Body of pancreas (tissue), 4 donors: ENCODE measurements around the gene CEP104. TPM values are rescaled to one million over a fixed set of nuclear protein-coding genes. Genes with fewer than 3 reads are reported as not detected.

Experiments
- ATAC-seq: fragments of 150-250 bp; one replicate; pipeline ENCODE4 v1.9.1; 2016
- DNase-seq, 4 donors: peaks; one replicate each; pipeline ENCODE4 v3.0.0-alpha.2; 2019
- H3K27ac ChIP-seq, 4 donors: fragments of 200-600 bp; sonication (generic); 1 replicate in 3 of 4; 2 replicates in 1 of 4; pipeline versions ENCODE4 v1.5.1 to v1.6.1; 2016 to 2019; ENCODE audit warnings: mild to moderate bottlenecking in 1 of 4, mixed read lengths in 1 of 4, moderate library complexity in 1 of 4
- H3K27me3 ChIP-seq, 2 donors: fragments of 200-600 bp; sonication (generic); one replicate each; pipeline ENCODE4 v1.6.0; 2016; ENCODE audit warnings: mild to moderate bottlenecking in 1 of 2
- H3K36me3 ChIP-seq, 2 donors: fragments of 200-600 bp; sonication (generic); replicated peaks in 1 of 2; 2 replicates each; pipeline ENCODE4 v1.5.1; 2016; ENCODE audit warnings: low read depth in 2 of 2; ENCODE audit not compliant: insufficient read depth in 1 of 2
- H3K4me1 ChIP-seq: fragments of 200-600 bp; sonication (generic); one replicate; pipeline ENCODE4 v1.6.0; 2016
- H3K4me3 ChIP-seq, 2 donors: fragments of 200-600 bp; sonication (generic); 1 replicate in 1 of 2; 2 replicates in 1 of 2; pipeline ENCODE4 v1.5.1; 2016 to 2019
- H3K9me3 ChIP-seq, 3 donors: fragments of 200-600 bp; sonication (generic); 1 replicate in 2 of 3; 2 replicates in 1 of 3; pipeline ENCODE4 v1.5.1; 2016
- CTCF ChIP-seq, 7 experiments: fragments of 450-650 bp in 4 of 7; fragments of 200-600 bp in 3 of 7; sonication (generic) in 3 of 7; IDR thresholded peaks; one replicate each; pipeline ENCODE4 v1.5.1; 2016 to 2019; ENCODE audit warnings: antibody characterized with exemption in 7 of 7
- POLR2A ChIP-seq, 3 donors: fragments of 450-650 bp; IDR thresholded peaks; one replicate each; pipeline ENCODE4 v1.6.1; 2016; ENCODE audit warnings: antibody characterized with exemption in 3 of 3, mild to moderate bottlenecking in 2 of 3
- WGBS, 2 donors: methylation state at CpG; one replicate each; pipeline ENCODE4 v1.1.5; 2017; 5-methylcytosine and 5-hydroxymethylcytosine counted together
- intact Hi-C: fragments of 100-400 bp; cut with DNase I; formaldehyde crosslinking; loops from one replicate; pipeline ENCODE4 v1.15.1; 2023
- total RNA-seq, 2 donors: library from RNA; depleted of rRNA; stranded (reverse); fragments of >200 nt; gene quantifications; one replicate each; pipeline ENCODE4 v1.1.0, GENCODE V29; 2016

The CEP104 gene
- total RNA-seq, 2 donors from 2014 or later = 17.9 to 22.1 TPM

GRCh38 chr1:3820316-3820715 is 36.7 kb downstream of the CEP104 start:
- ATAC-seq = no peak
- H3K4me1 ChIP-seq = no peaks in the 10 kb centered on the region
- 79 to 86% methylated on average over 8 of the region's 8 CpGs for WGBS, 2 donors
- intact Hi-C loops = no loop called here
- H3K4me3 ChIP-seq = no peak overlapping the region
- H3K27ac ChIP-seq = no peak overlapping the region
- no peaks in the 10 kb centered on the region for H3K27me3 ChIP-seq
- TF ChIP-seq POLR2A (IDR thresholded peaks at IDR 0.05) (no peak), CTCF (IDR thresholded peaks at IDR 0.05) (no peak)
- H3K9me3 ChIP-seq = no peaks in the 10 kb centered on the region
- peaks cover 0 to 25% of the 10 kb centered on the region in 2 donors for H3K36me3 ChIP-seq
- no peak for DNase-seq

GRCh38 chr1:3819771-3820200 is 37.2 kb downstream of the CEP104 start:
- H3K4me3 ChIP-seq = no peak overlapping the region
- intact Hi-C loops = no loop called here
- ATAC-seq (no peak), DNase-seq (no peak)
- peaks cover 0 to 26% of the 10 kb centered on the region in 2 donors for H3K36me3 ChIP-seq
- TF ChIP-seq POLR2A (IDR thresholded peaks at IDR 0.05) = no peak
- TF ChIP-seq CTCF (IDR thresholded peaks at IDR 0.05) = no peak
- 70 to 80% methylated on average over 10 of the region's 10 CpGs for WGBS, 2 donors
- H3K9me3 ChIP-seq = no peaks in the 10 kb centered on the region
- no peaks in the 10 kb centered on the region for H3K4me1 ChIP-seq
- no peak overlapping the region for H3K27ac ChIP-seq
- H3K27me3 ChIP-seq = no peaks in the 10 kb centered on the region

GRCh38 chr1:3817821-3818597 is 39.0 kb downstream of the CEP104 start:
- no peak for TF ChIP-seq POLR2A (IDR thresholded peaks at IDR 0.05)
- TF ChIP-seq CTCF (IDR thresholded peaks at IDR 0.05) = no peak
- H3K4me3 ChIP-seq = no peak overlapping the region
- DNase-seq = no peak
- H3K36me3 ChIP-seq = peaks cover 0 to 27% of the 10 kb centered on the region in 2 donors
- no peaks in the 10 kb centered on the region for H3K9me3 ChIP-seq
- H3K27ac ChIP-seq = no peak overlapping the region
- intact Hi-C loops = no loop called here
- H3K4me1 ChIP-seq = no peaks in the 10 kb centered on the region
- 89 to 95% methylated on average over 26 to 27 of the region's 28 CpGs for WGBS, 2 donors
- ATAC-seq = no peak
- no peaks in the 10 kb centered on the region for H3K27me3 ChIP-seq

GRCh38 chr1:3817138-3817740 is 39.8 kb downstream of the CEP104 start:
- Histone ChIP-seq H3K27ac (no peak overlapping the region), H3K36me3 (peaks cover 0 to 23% of the 10 kb centered on the region in 2 donors), H3K9me3 (no peaks in the 10 kb centered on the region), H3K4me1 (no peaks in the 10 kb centered on the region), H3K27me3 (no peaks in the 10 kb centered on the region), H3K4me3 (no peak overlapping the region)
- ATAC-seq = no peak
- TF ChIP-seq POLR2A (IDR thresholded peaks at IDR 0.05) = no peak
- TF ChIP-seq CTCF (IDR thresholded peaks at IDR 0.05) = no peak
- no peak for DNase-seq
- intact Hi-C loops = no loop called here
- WGBS, 2 donors = 92% methylated on average over 16 to 17 of the region's 17 CpGs
